Brain pericyte (primary cell): Measurements from ENCODE around the gene STMP1.
A peak's percentile ranks its signal among the peaks of the same experiment; 100 is the strongest.

ENCODE experiments used
- DNase-seq: peaks from one replicate; pipeline ENCODE4 v3.0.0-alpha.2; 2012; ENCODE audit warnings: low read depth, low spot score

Gene STMP1

DNA sequence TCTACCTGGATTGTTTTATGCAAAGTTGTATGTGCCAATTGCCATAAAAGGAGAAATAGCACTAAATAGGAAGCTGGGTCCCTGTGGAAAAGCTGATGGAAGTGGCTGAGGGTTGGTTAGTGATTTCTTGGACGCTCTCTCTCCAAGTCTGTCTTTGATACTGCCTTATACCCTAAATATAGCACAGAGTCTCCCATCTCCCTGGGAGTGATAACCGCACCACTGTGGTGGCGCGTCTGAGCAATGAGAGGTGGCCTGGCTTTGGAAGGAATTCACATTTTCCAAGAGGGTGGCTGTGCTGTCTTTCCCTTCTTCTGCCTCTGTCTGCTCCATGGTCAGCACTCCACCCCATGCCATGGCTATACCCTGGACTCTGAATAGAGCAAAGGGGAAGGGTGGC is 31.2 kb downstream of the STMP1 start:
- no peak for DNase-seq

- no peak for DNase-seq
These were observed 35.1 kb downstream of the STMP1 start for GRCh38 chr7:135697276-135698049.

GRCh38 chr7:135704074-135704473 is 41.8 kb downstream of the STMP1 start:
- DNase-seq = no peak

DNA sequence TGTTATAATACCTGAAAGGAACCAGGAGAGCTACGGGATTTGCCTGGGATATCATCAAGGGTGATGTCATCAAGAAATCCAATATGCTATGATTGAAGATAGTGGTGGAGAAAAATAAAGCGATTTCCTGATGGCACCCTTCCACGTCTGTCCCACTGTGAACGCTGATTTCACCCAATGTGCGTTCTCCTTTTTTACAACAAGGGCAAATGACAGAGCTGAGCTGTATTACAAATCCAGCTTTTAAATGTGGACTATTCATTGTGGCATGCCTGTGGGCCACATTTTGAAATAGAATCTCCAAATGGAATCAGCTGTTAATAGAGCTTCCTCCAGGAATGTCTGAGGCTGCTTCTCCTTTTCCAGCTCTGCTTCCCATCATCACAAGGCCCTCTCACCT is 42.4 kb downstream of the STMP1 start:
- no peak for DNase-seq

DNA sequence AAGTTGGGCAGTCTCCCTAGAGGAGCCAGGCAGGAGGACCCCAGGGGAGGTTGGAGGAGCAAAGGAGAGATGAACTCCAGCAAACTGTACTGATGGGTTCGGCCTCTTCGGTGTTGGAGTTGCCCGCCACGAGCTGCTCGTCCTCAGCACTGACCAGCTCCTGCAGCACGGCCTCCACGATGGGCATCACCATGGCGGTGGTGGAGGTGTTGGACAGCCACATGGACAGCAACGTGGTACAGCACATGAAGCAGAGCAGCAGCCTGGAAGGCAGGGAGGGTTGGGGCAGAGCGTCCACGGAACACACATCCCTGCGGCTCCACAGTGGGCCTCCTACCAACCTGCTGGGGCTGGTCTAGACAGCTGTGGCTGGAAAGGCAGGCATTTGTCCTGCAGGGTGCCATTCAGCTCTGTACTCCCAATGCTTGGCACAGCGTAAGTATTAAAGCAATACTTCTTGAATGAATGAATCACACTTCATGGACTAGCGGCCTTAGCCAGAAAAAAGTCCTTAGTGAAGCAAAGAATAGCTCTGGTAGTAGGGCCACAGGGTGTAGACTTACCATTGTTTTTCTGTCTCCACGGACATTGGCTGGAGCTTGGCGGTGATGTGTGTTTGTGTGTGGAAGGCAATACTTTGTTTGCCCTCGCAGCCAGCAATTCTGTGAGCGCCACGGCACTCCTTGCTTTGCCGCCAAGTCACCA is 43.9 kb downstream of the STMP1 start:
- DNase-seq = no peak

DNA sequence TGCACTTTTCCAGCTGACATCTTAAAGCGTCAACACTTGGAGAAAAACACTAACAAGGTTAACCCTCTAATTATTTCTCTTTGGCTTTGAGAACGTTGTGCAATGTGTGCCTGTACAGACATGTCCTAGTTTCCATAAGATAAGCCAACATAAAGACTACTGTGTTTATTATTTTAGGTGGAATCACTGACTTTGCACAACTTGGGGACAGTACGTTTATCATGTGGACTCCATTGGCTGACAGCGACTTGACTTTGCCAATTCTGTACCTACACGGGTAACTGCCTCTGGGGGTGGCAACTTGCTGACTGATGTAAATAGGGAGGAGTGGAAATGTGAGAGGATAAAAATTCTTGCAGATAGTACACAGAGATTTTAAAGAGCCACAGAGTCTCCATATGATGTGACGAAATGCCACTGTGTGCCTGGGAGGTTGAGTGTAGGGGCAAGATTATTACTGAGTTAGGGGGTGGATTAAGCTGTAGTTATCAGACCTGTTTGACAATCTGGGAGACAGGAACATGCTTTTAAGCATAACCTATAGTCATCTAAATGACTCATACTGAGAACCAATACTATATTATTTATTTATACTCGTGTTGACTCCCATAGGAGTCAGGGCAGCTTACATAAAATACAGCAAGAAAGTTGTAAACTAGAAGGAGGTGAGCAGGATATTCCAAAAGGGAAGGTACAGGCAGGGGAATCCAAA is 44.7 kb downstream of the STMP1 start:
- DNase-seq = no peak

GRCh38 chr7:135707570-135707966 is 45.3 kb downstream of the STMP1 start:
- DNase-seq = no peak

DNA sequence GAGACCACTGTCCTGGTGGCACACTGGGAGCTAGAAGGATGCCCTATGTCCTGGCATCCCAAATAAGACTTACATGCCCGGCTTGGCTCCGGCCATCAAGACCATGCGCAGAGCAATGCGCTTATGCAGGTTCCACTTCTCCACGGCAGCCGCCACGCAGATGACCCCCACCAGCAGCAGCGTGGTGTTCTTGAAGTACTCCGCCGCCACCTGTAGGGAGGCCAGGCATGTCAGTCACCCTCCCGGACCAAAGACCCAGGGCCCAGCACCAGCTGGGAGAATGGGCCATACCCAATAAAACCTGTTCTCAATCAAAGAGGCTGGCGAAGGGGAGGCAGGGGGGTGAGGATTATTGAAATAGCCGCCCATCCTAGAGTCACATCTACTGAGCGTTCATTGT is 45.7 kb downstream of the STMP1 start:
- no peak for DNase-seq

DNA sequence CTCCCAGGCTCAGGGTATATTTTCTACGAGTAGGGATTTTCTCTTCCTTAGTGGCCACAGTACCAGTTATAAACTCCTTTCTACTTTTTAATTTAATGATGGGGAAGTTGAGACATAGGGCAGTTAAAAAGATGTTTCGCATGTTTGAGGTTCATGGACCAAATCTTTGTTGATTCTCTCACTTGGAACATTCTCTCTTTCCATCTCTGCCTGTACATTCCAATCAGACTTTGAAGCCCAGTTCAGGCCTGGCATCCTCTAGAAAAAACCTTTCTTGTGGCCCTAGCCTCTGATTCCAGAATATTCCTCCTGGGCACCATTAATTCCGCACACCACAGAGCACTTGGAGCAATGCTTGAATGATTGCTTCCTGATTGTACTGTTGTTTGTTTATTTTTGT is 47.2 kb downstream of the STMP1 start:
- DNase-seq = no peak

DNA sequence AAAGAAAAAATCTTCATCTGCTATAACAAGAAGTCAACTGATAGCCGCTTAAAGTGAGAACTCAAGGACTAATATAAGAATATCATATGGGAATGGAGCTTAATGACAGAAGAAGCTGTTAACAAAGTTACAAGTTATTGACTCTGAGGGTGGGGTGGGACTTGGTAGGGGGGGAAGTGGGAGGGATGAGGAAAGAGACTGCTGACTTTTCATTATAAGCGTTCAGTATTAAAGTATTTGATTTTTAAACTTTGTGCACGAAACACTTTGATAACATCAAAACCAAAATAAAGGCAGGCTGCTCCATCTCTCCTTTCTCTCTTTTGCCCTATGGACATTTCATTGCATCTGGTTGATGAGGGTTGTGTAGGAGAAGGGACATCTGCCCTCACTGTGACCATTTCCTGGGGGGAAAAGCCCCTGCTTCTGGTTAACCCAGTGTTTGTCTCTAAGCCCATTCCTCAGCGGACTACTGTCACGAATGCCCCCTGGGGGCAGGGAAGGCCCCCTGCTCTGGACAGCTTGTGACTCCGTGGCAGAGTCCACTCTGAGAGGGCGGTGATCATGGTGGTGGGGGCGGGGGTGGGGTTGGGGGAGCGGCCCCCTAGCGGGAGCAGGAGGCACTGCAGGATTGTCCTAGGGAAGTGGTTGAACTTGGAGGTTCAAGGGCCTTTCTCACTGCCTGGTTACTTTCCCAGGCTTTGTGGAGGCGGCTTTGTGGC is 48.3 kb downstream of the STMP1 start:
- DNase-seq = no peak

DNA sequence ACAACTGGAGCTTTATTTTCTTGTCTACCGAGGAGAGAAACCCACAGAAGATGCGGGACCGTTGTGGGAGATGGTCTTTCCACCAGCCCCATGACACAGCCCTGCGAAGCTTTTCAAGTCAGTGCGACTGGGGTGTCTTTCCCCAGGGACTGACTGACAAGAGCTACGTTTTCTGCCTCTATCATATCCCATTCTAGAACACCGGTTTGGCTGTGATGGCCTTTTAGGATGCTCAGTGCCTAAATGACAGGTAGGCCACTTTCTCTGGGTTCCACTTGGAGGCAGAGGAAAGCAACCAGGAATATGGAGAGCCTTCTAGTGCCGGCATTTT is 48.8 kb downstream of the STMP1 start:
- no peak for DNase-seq

- DNase-seq = no peak
These were observed 50.0 kb downstream of the STMP1 start for GRCh38 chr7:135712182-135712782.

GRCh38 chr7:135712796-135713195 is 50.5 kb downstream of the STMP1 start:
- no peak for DNase-seq

- DNase-seq = no peak
These were observed 51.6 kb downstream of the STMP1 start for GRCh38 chr7:135713836-135714470.

DNA sequence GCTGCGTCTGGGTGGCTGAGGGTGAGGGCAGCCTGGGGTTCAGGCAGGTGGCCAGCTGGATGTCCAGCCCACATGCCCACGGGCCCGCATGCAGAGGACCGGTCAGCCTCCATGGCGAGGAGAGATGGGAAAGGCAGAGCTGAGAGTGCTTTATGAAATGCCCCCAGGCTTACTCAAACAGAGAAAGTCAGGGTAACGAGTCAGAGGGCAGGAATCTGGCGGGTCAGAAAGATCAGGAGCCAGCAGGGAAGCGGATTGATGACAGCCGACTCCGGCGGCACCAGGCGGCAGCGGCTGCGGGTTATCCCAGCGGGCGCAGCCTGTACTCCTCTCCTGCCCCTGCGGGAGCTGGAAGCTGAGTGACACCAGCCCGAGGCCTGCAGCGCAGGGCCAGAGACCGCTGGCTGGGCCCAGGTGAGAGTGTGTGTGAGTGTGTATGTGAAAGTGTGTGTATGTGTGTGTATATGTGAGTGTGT is 52.3 kb downstream of the STMP1 start:
- DNase-seq = peak; percentile 80

GRCh38 chr7:135715055-135715522 is 52.8 kb downstream of the STMP1 start:
- DNase-seq = no peak

GRCh38 chr7:135715673-135716072 is 53.4 kb downstream of the STMP1 start:
- no peak for DNase-seq

DNA sequence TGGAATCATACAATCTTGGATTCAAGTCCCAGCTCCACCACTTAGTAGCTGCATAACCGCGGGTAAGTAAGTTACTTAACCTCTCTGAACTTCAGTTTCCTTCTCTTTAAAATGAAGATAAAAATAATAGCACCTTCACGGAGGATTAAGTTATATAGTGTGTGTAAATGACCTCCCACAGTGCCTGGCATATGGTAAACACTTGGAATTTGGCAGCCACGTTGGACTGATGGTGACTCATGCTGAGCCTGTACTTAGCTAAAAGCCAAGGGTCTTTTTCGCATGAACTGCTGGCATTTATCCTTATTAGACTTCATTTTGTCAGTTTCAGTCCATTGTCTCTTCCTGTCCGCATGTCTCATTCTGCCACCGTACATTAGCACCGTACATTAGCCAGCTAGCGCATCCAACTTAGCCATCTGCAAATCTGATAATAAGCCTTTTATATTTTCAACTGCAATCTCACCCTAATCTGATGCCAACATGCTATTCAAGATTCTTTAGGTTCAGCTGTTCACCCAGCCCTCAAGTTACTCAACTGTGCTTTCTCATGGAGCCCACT is 54.4 kb downstream of the STMP1 start:
- peak; percentile 63 for DNase-seq

DNA sequence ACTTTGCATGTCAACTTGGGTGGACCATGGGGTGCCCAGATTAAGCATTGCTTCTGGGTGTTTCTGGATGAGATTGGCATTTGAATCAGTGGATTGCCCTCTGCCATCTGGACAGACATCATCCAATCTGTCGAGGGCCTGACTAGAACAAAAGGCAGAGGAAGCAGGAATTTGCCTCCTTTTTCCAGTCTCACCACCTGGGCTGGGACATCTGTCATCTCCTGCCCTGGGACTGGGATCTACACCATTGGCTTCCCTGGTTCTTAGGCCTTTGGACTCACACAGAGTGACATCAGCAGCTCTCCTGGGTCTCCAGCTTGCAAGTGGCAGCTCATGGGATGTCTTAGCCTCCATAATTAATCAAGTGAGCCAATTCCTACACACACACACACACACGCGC is 55.4 kb downstream of the STMP1 start:
- DNase-seq = no peak

- no peak for DNase-seq
These were observed 55.9 kb downstream of the STMP1 start for GRCh38 chr7:135718219-135718618.
